Brain microvascular endothelial cell (primary cell): ENCODE results near the gene ATF7IP.
"Not testable (repeated sequence)": the region's sequence is repeated elsewhere in the genome, so short reads cannot be mapped to it uniquely, and the experiment has no call there.

Experiments
- DNase-seq: peaks from one replicate; pipeline ENCODE4 v3.0.0-alpha.2; 2020
- H3K27ac ChIP-seq: fragments of 250-450 bp; sonication (Bioruptor Pico); 2 replicates; pipeline ENCODE4 v1.5.1; 2020; ENCODE audit warnings: mild to moderate bottlenecking, moderate library complexity
- H3K27me3 ChIP-seq: fragments of 250-450 bp; sonication (Bioruptor Pico); replicated peaks from 2 replicates; pipeline ENCODE4 v1.5.1; 2020; ENCODE audit warnings: mild to moderate bottlenecking
- H3K36me3 ChIP-seq: fragments of 250-450 bp; sonication (Bioruptor Pico); replicated peaks from 2 replicates; pipeline ENCODE4 v1.5.1; 2020; ENCODE audit warnings: mild to moderate bottlenecking
- H3K4me3 ChIP-seq: 2 replicates; pipeline ENCODE4 v1.5.1; 2011; ENCODE audit warnings: low read depth, mild to moderate bottlenecking, control low read depth, low read length, moderate library complexity
- CTCF ChIP-seq: IDR thresholded peaks from 2 replicates; pipeline ENCODE4 v1.5.1; 2011; ENCODE audit warnings: low read depth, mild to moderate bottlenecking, moderate library complexity, low read length, control low read depth, inconsistent platforms; ENCODE audit errors: missing control alignments
- in situ Hi-C: cut with HindIII; loops from 2 replicates; pipeline ENCODE4 v1.10.0; 2017; ENCODE audit warnings: low sequenced_read_pairs, low pct_ligation_motif_present

Gene ATF7IP

DNA sequence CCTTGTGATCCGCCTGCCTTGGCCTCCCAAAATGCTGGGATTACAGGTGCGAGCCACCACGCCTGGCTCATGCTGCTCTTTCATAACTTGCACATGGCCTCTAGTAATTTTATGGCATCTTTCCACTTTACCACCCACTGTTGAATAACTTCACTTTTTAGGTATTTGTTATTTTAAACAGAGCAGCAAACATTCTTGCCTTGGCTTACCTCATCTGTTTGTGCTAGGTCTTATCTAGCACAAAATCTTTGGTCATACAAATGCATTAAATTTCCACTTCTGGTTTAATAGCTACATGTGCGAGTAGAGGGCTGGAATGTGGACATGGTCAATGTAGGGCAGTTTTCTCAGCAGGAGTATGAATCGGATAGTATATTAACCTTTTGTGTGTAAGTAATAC lies 38.8 kb upstream of the ATF7IP start:
- Histone ChIP-seq H3K4me3 (no peak overlapping the region), H3K27ac (no peak overlapping the region), H3K27me3 (no peaks in the 10 kb centered on the region), H3K36me3 (no peaks in the 10 kb centered on the region)
- no peak for TF ChIP-seq CTCF
- DNase-seq: peak; percentile 26
- in situ Hi-C loops: no loop called here

DNA sequence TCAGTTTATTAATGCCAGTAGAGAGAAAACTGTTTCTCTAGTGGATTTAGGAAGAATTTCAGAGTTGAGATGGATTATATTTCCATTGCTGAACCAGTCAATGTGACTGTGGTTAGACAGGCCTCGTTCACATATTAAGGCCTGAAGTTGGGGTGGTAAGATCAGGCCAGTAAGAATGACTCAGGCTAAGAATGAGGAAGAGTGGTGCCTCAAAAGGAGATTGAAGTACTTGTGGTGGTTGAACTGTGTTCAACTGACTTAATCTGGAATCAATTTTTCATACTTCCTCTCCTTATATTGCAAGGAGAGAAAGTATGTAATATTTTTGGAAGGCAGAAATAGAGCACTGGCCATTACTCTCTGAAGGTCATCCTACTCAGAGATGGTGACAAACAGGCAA lies 37.8 kb upstream of the ATF7IP start:
- TF ChIP-seq CTCF: no peak
- peak; percentile 25 for DNase-seq
- Histone ChIP-seq H3K27ac (peak overlapping the region; percentile 32), H3K4me3 (no peak overlapping the region), H3K27me3 (no peaks in the 10 kb centered on the region), H3K36me3 (no peaks in the 10 kb centered on the region)
- in situ Hi-C loops: no loop called here

- H3K4me3 ChIP-seq: no peak overlapping the region
- H3K27me3 ChIP-seq: no peaks in the 10 kb centered on the region
- DNase-seq: no peak
- in situ Hi-C loops: no loop called here
- no peak overlapping the region for H3K27ac ChIP-seq
- no peak for TF ChIP-seq CTCF
- H3K36me3 ChIP-seq: no peaks in the 10 kb centered on the region
Measured at GRCh38 chr12:14332482-14332881, 33.0 kb upstream of the ATF7IP start.

- in situ Hi-C loops: no loop called here
- no peak for TF ChIP-seq CTCF
- H3K4me3 ChIP-seq: no peak overlapping the region
- DNase-seq: no peak
- no peaks in the 10 kb centered on the region for H3K27me3 ChIP-seq
- H3K27ac ChIP-seq: no peak overlapping the region
- no peaks in the 10 kb centered on the region for H3K36me3 ChIP-seq
Measured at GRCh38 chr12:14340371-14340770, 25.1 kb upstream of the ATF7IP start.

GRCh38 chr12:14351524-14351923 lies 14.0 kb upstream of the ATF7IP start:
- H3K27ac ChIP-seq, H3K4me3 ChIP-seq, H3K36me3 ChIP-seq, in situ Hi-C loops, H3K27me3 ChIP-seq, DNase-seq: not testable (repeated sequence)

DNA sequence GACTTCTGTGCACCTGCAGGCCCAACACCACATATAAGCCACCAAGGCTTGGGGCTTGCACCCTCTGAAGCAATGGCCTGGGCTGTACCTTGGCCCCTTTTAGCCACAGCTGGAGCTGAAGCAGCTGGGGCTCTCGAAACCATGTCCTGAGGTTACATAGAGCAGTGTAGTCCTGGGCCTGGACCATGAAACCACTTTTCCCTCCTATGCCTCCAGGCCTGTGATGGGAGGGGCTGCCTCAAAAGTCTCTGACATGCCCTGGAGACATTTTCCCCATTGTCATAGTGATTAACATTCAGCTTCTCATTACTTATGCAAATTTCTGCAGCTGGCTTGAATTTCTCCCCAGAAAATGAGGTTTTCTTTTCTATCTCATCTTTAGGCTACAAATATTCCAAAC lies 13.4 kb upstream of the ATF7IP start:
- H3K4me3 ChIP-seq, H3K36me3 ChIP-seq, H3K27ac ChIP-seq, in situ Hi-C loops, DNase-seq, H3K27me3 ChIP-seq: not testable (repeated sequence)

DNA sequence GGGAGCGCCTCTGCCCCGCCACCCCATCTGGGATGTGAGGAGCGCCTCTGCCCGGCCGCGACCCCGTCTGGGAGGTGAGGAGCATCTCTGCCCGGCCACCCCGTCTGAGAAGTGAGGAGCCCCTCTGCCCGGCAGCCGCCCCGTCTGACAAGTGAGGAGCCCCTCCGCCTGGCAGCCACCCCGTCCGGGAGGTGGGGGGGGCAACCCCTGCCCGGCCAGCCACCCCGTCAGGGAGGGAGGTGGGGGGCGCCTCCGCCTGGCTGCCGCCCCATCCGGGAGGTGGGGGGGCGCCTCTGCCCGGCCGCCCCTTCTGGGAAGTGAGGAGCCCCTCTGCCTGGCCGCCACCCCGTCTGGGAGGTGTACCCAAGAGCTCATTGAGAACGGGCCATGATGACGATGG lies 10.8 kb upstream of the ATF7IP start:
- in situ Hi-C loops, DNase-seq, H3K27me3 ChIP-seq, H3K27ac ChIP-seq, H3K4me3 ChIP-seq, H3K36me3 ChIP-seq: not testable (repeated sequence)
